H1 (cell line): Measurements from ENCODE around the gene STAC. TPM values are rescaled to one million over a fixed set of nuclear protein-coding genes. Genes with fewer than 3 reads are reported as not detected.

ENCODE experiments used
- CTCF ChIA-PET: fragments of 300-600 bp; sonication (Branson Sonifier 250); formaldehyde crosslinking; loops from one replicate; lab custom pipeline; 2021; ENCODE audit not compliant: partially characterized antibody; lab: Charles Lee
- POLR2A ChIA-PET: fragments of 300-600 bp; sonication (Branson Sonifier 250); formaldehyde crosslinking; loops from one replicate; lab custom pipeline; 2021; ENCODE audit warnings: inconsistent platforms; ENCODE audit not compliant: partially characterized antibody; lab: Charles Lee
- DNase-seq, 2 experiments: peaks; one replicate each; pipeline versions ENCODE4 v3.0.0 to v3.0.0-alpha.2; 2010 to 2022; ENCODE audit warnings: low spot score in 2 of 2, low read depth in 1 of 2, mixed read lengths in 1 of 2
- FAIRE-seq: peaks from 2 replicates; lab custom pipeline; 2011; peaks lifted over from hg19 to GRCh38; lab: Jason Lieb, UNC
- H2AFZ ChIP-seq: 2 replicates; pipeline ENCODE4 v1.8.1; 2012; ENCODE audit warnings: low read length, inconsistent platforms
- H2AK5ac ChIP-seq: 2 replicates; pipeline ENCODE4 v1.6.1; 2013; ENCODE audit warnings: low read depth, low read length
- H2BK120ac ChIP-seq: replicated peaks from 2 replicates; pipeline ENCODE3; 2013; ENCODE audit warnings: low read depth, low read length, inconsistent platforms
- H2BK12ac ChIP-seq: 2 replicates; pipeline ENCODE4 v1.6.1; 2013; ENCODE audit warnings: low read depth, low read length
- H2BK15ac ChIP-seq: 2 replicates; pipeline ENCODE4 v1.6.1; 2013; ENCODE audit warnings: low read length
- H2BK20ac ChIP-seq: 2 replicates; pipeline ENCODE4 v1.6.1; 2013; ENCODE audit warnings: low read length
- H2BK5ac ChIP-seq: 2 replicates; pipeline ENCODE4 v1.6.1; 2013; ENCODE audit warnings: low read depth, low read length
- H3K14ac ChIP-seq: 2 replicates; pipeline ENCODE4 v1.6.1; 2013; ENCODE audit warnings: inconsistent platforms; ENCODE audit not compliant: insufficient read length
- H3K18ac ChIP-seq: 2 replicates; pipeline ENCODE4 v1.6.1; 2013; ENCODE audit warnings: low read length; ENCODE audit errors: extremely low read depth
- H3K23ac ChIP-seq: 2 replicates; pipeline ENCODE4 v1.6.1; 2013; ENCODE audit warnings: inconsistent platforms; ENCODE audit not compliant: insufficient read length
- H3K23me2 ChIP-seq: 2 replicates; pipeline ENCODE4 v1.6.1; 2013; ENCODE audit warnings: low read depth, low read length
- H3K27ac ChIP-seq: 2 replicates; pipeline ENCODE4 v1.6.1; 2011; ENCODE audit warnings: low read depth, low read length, inconsistent platforms
- H3K27me3 ChIP-seq, 4 experiments: replicated peaks in 1 of 4; 1 replicate in 1 of 4; 2 replicates in 3 of 4; pipeline versions ENCODE4 v1.6.1 to v1.8.1; 2011 to 2013; ENCODE audit warnings: low read length in 3 of 4, mild to moderate bottlenecking in 3 of 4, inconsistent platforms in 2 of 4, mixed read lengths in 2 of 4, moderate library complexity in 1 of 4; ENCODE audit not compliant: control insufficient read depth in 3 of 4, insufficient read depth in 3 of 4; ENCODE audit errors: extremely low read depth in 1 of 4
- H3K36me3 ChIP-seq, 4 experiments: 2 replicates each; pipeline versions ENCODE4 v1.6.1 to v1.8.1; 2011 to 2013; ENCODE audit warnings: mild to moderate bottlenecking in 4 of 4, low read length in 3 of 4, moderate library complexity in 2 of 4, control low read depth in 1 of 4, inconsistent platforms in 1 of 4; ENCODE audit not compliant: insufficient read depth in 4 of 4, control insufficient read depth in 2 of 4
- H3K4ac ChIP-seq: replicated peaks from 2 replicates; pipeline ENCODE3; 2013; ENCODE audit warnings: low read length, low read depth, mixed read lengths, inconsistent platforms; ENCODE audit not compliant: insufficient read length
- H3K4me1 ChIP-seq, 4 experiments: replicated peaks in 1 of 4; 1 replicate in 1 of 4; 2 replicates in 3 of 4; pipeline versions ENCODE4 v1.6.1 to v1.8.1; 2011 to 2013; ENCODE audit warnings: low read length in 3 of 4, inconsistent platforms in 2 of 4, mixed read lengths in 1 of 4; ENCODE audit not compliant: insufficient read depth in 4 of 4, control insufficient read depth in 3 of 4
- H3K4me2 ChIP-seq, 2 experiments: 2 replicates each; pipeline versions ENCODE4 v1.6.1 to v1.8.1; 2011 to 2013; ENCODE audit warnings: low read depth in 2 of 2, low read length in 2 of 2, control low read depth in 1 of 2, inconsistent platforms in 1 of 2, mild to moderate bottlenecking in 1 of 2; ENCODE audit not compliant: insufficient read depth in 1 of 2
- H3K4me3 ChIP-seq, 4 experiments: fragments of 200-600, 300-600 bp in 1 of 4; sonication (generic), shearing (Covaris generic), sonication (Bioruptor Twin) in 1 of 4; 2 replicates each; pipeline versions ENCODE4 v1.5.1 to v1.8.1; 2011 to 2016; ENCODE audit warnings: low read length in 4 of 4, low read depth in 3 of 4, control low read depth in 2 of 4, inconsistent platforms in 2 of 4, mild to moderate bottlenecking in 2 of 4, mixed read lengths in 1 of 4, moderate library complexity in 1 of 4; ENCODE audit not compliant: insufficient read depth in 2 of 4; ENCODE audit errors: extremely low read depth in 1 of 4
- H3K56ac ChIP-seq: replicated peaks from 2 replicates; pipeline ENCODE3; 2013; ENCODE audit warnings: low read depth, mild to moderate bottlenecking, mixed read lengths, low read length, inconsistent platforms; ENCODE audit not compliant: insufficient read length
- H3K79me1 ChIP-seq: 2 replicates; pipeline ENCODE4 v1.6.1; 2013; ENCODE audit warnings: low read depth, low read length, control low read depth
- H3K79me2 ChIP-seq, 2 experiments: 2 replicates each; pipeline versions ENCODE4 v1.6.1 to v1.8.1; 2012 to 2013; ENCODE audit warnings: low read length in 2 of 2, mild to moderate bottlenecking in 2 of 2, inconsistent platforms in 1 of 2; ENCODE audit not compliant: insufficient read depth in 2 of 2, control insufficient read depth in 1 of 2
- H3K9ac ChIP-seq, 4 experiments: replicated peaks in 1 of 4; 1 replicate in 1 of 4; 2 replicates in 3 of 4; pipeline versions ENCODE4 v1.6.1 to v1.8.1; 2011 to 2013; ENCODE audit warnings: low read depth in 3 of 4, low read length in 3 of 4, control low read depth in 2 of 4, mild to moderate bottlenecking in 2 of 4, moderate library complexity in 2 of 4, inconsistent platforms in 1 of 4; ENCODE audit errors: extremely low read depth in 1 of 4
- H3K9me3 ChIP-seq, 2 experiments: 2 replicates each; pipeline versions ENCODE4 v1.6.1 to v1.8.1; 2012 to 2013; ENCODE audit warnings: mild to moderate bottlenecking in 2 of 2, moderate library complexity in 2 of 2, control low read depth in 1 of 2, inconsistent platforms in 1 of 2, low read depth in 1 of 2, low read length in 1 of 2, mixed read lengths in 1 of 2; ENCODE audit not compliant: insufficient read depth in 2 of 2
- H4K20me1 ChIP-seq, 2 experiments: replicated peaks in 1 of 2; 2 replicates each; pipeline versions ENCODE3 to v1.8.1; 2011 to 2013; ENCODE audit warnings: inconsistent platforms in 2 of 2, low read length in 2 of 2, mild to moderate bottlenecking in 1 of 2; ENCODE audit not compliant: insufficient read depth in 2 of 2, control insufficient read depth in 1 of 2
- H4K5ac ChIP-seq: 2 replicates; pipeline ENCODE4 v1.6.1; 2013; ENCODE audit warnings: low read length, low read depth, mixed read lengths, inconsistent platforms; ENCODE audit not compliant: insufficient read length
- H4K8ac ChIP-seq: 2 replicates; pipeline ENCODE4 v1.8.0; 2013; ENCODE audit warnings: mild to moderate bottlenecking, moderate library complexity, low read length, inconsistent platforms; ENCODE audit not compliant: insufficient read depth; ENCODE audit errors: extremely low read depth
- H4K91ac ChIP-seq: replicated peaks from 2 replicates; pipeline ENCODE3; 2013; ENCODE audit warnings: low read length, mixed read lengths, inconsistent platforms; ENCODE audit not compliant: insufficient read length
- CBX8 ChIP-seq: fragments of 300-800, 300-1000 bp; sonication (generic); IDR thresholded peaks from 2 replicates; pipeline ENCODE4 v1.7.1; 2016; ENCODE audit warnings: low read depth, low read length, borderline replicate concordance
- CHD1 ChIP-seq: IDR thresholded peaks from 2 replicates; pipeline ENCODE4 v1.6.1; 2012; ENCODE audit warnings: low read depth, low read length, improper control_type of control experiment
- CTCF ChIP-seq, 3 experiments: IDR thresholded peaks; 1 replicate in 2 of 3; 2 replicates in 1 of 3; pipeline versions ENCODE4 v1.5.1 to v1.6.1; 2011; ENCODE audit warnings: low read length in 3 of 3, mild to moderate bottlenecking in 3 of 3, inconsistent platforms in 2 of 3, low read depth in 1 of 3, moderate library complexity in 1 of 3; ENCODE audit not compliant: insufficient read depth in 1 of 3; ENCODE audit errors: control extremely low read depth in 1 of 3
- EZH2 ChIP-seq: fragments of 200-600 bp; sonication (generic); IDR thresholded peaks from 2 replicates; pipeline ENCODE4 v1.7.1; 2012; ENCODE audit warnings: low read depth, mild to moderate bottlenecking, moderate library complexity, low read length, inconsistent platforms; ENCODE audit not compliant: severe bottlenecking
- FOSL1 ChIP-seq: IDR thresholded peaks from 2 replicates; pipeline ENCODE4 v1.6.1; 2011; ENCODE audit warnings: mild to moderate bottlenecking, low read depth, low read length, moderate library complexity; ENCODE audit not compliant: insufficient read depth
- KDM5A ChIP-seq: fragments of 200-600 bp; IDR thresholded peaks from 2 replicates; pipeline ENCODE4 v1.7.1; 2012; ENCODE audit warnings: mild to moderate bottlenecking, low read length, inconsistent platforms, mixed read lengths
- MAFK ChIP-seq: IDR thresholded peaks from 2 replicates; pipeline ENCODE4 v1.6.1; 2012; ENCODE audit warnings: low read depth, mild to moderate bottlenecking, improper control_type of control experiment, low read length
- PHF8 ChIP-seq: fragments of 200-600 bp; sonication (generic); conservative IDR thresholded peaks from 2 replicates; pipeline ENCODE4 v1.7.1; 2012; ENCODE audit warnings: low read depth, mild to moderate bottlenecking, inconsistent platforms, low read length, moderate library complexity
- TAF1 ChIP-seq: IDR thresholded peaks from 2 replicates; pipeline ENCODE4 v1.6.1; 2011; ENCODE audit warnings: mild to moderate bottlenecking, low read depth, low read length
- WGBS, 2 experiments: shearing (Covaris generic) in 1 of 2; methylation state at CpG; one replicate each; pipeline versions ENCODE4 v1.1.6 to v1.1.7; 2013 to 2015; ENCODE audit warnings: low lambda C conversion rate in 2 of 2, mixed read lengths in 2 of 2, inconsistent platforms in 1 of 2, low coverage in 1 of 2, missing lambda C conversion rate in 1 of 2; ENCODE audit not compliant: insufficient replicate concordance in 2 of 2, insufficient coverage in 1 of 2, insufficient read length in 1 of 2; ENCODE audit errors: extremely low coverage in 1 of 2, missing lambda C conversion rate in 1 of 2; 5-methylcytosine and 5-hydroxymethylcytosine counted together
- polyA plus RNA-seq, 7 experiments: library from polyadenylated mRNA; depleted of rRNA in 3 of 7; stranded (reverse) in 5 of 7; unstranded in 2 of 7; fragments of >200 nt in 5 of 7; fragments of 200-250 nt in 2 of 7; gene quantifications; 1 replicate in 5 of 7; 2 replicates in 1 of 7; 4 replicates in 1 of 7; pipeline versions ENCODE4 v1.2.1 to v1.2.3, GENCODE V29; 2011 to 2013; ENCODE audit warnings: missing spikeins in 2 of 7, mixed read lengths in 2 of 7
- total RNA-seq: library from RNA; stranded (reverse); fragmentation: NEBNext Ultra II Directional; extraction: Animal tissue kit (Norgen Biotek cat#: 25700); gene quantifications from 2 replicates; pipeline ENCODE4 v1.2.1, GENCODE V29; 2021

STAC gene
- total and polyA plus RNA-seq, 2 of the 8 experiments (the other 6 are each of a cell fraction or from before 2014, with no cell fraction given): 8.0 to 18.1 TPM

DNA sequence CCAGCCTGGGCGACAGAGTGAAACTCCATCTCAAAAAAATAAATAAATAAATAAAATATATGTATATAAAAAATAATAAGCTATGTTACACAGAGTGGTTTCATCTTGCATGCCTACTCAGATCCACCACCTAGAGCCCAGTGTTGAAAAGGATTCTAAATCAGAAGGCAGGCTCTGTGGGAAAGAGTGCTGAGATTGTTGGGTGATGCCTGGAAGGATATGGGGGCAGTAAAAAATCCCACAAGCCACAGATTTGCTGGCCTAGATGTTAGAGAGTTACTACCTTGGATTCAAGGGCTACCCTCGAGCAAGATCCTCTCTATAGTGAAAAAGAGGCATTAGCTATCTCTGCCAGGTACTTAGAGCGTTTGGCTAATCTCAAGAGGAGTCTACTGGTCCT, 144.3 kb downstream of the STAC start:
- Histone ChIP-seq H3K14ac (no peak overlapping the region), H3K4me3 (no peak overlapping the region), H2AK5ac (no peak overlapping the region), H2BK120ac (no peak overlapping the region), H3K79me2 (no peaks in the 10 kb centered on the region), H2AFZ (no peak overlapping the region), H4K5ac (no peak overlapping the region), H2BK20ac (no peak overlapping the region), H3K23ac (no peak overlapping the region), H3K79me1 (no peaks in the 10 kb centered on the region), H3K4me2 (no peak overlapping the region), H3K56ac (no peak overlapping the region), H2BK12ac (no peak overlapping the region), H3K18ac (no peak overlapping the region), H3K27ac (no peak overlapping the region), H4K91ac (no peak overlapping the region), H3K4ac (no peak overlapping the region), H2BK5ac (no peak overlapping the region), H4K8ac (no peak overlapping the region), H3K23me2 (no peaks in the 10 kb centered on the region), H2BK15ac (no peak overlapping the region), H3K4me1 (peaks cover 0 to 6% (median 3%) of the 10 kb centered on the region in 4 experiments; a peak in 2 of 7 replicates), H3K9me3 (no peaks in the 10 kb centered on the region), H3K36me3 (peaks cover 0 to 2% (median 0%) of the 10 kb centered on the region in 4 experiments; a peak in 1 of 8 replicates), H3K27me3 (no peaks in the 10 kb centered on the region), H3K9ac (no peak overlapping the region), H4K20me1 (no peaks in the 10 kb centered on the region)
- WGBS, 2 experiments: 93% methylated on average over 3 of the region's 3 CpGs; no CpG with 5 or more reads in 1 of the 2 experiments
- no peak for DNase-seq
- ChIA-PET POLR2A (no interaction called here), CTCF (interaction anchor here (1.2 to 1.4 kb wide), 3 partner anchors 16 to 401 kb away, joined by 3 to 6 read pairs (median 3); no protein-coding TSS in a partner anchor)
- FAIRE-seq: no peak
- TF ChIP-seq CTCF (IDR thresholded peaks at IDR 0.05; ENCODE audit: control extremely low read depth in 1 of 3, insufficient read depth in 1 of 3, low read depth in 1 of 3, low read length in 3 of 3) (no peak), KDM5A (no peak), EZH2 (no peak), FOSL1 (no peak), PHF8 (no peak), CHD1 (no peak), TAF1 (no peak), CBX8 (no peak), MAFK (no peak)
